Vagina (tissue), 2 donors: ENCODE measurements around the gene ST7.

ENCODE experiments used
- POLR2A ChIP-seq, 2 donors: fragments of 450-650 bp; IDR thresholded peaks; one replicate each; pipeline ENCODE4 v1.6.1; 2017; ENCODE audit warnings: antibody characterized with exemption in 2 of 2, mild to moderate bottlenecking in 2 of 2, moderate library complexity in 2 of 2
- POLR2AphosphoS5 ChIP-seq, 2 donors: sonication (generic); formaldehyde crosslinking; IDR thresholded peaks; one replicate each; pipeline ENCODE4 v1.9.0; 2017; ENCODE audit warnings: antibody characterized with exemption in 2 of 2, mild to moderate bottlenecking in 2 of 2, low read depth in 1 of 2; ENCODE audit not compliant: insufficient read depth in 1 of 2

GRCh38 chr7:117001283-117001682 lies 48.0 kb downstream of the ST7 start:
- TF ChIP-seq POLR2AphosphoS5 (IDR thresholded peaks at IDR 0.05; ENCODE audit: insufficient read depth in 1 of 2, low read depth in 1 of 2) (no peak), POLR2A (IDR thresholded peaks at IDR 0.05) (no peak)
